ENCODE data around the gene COL6A5.

DNA sequence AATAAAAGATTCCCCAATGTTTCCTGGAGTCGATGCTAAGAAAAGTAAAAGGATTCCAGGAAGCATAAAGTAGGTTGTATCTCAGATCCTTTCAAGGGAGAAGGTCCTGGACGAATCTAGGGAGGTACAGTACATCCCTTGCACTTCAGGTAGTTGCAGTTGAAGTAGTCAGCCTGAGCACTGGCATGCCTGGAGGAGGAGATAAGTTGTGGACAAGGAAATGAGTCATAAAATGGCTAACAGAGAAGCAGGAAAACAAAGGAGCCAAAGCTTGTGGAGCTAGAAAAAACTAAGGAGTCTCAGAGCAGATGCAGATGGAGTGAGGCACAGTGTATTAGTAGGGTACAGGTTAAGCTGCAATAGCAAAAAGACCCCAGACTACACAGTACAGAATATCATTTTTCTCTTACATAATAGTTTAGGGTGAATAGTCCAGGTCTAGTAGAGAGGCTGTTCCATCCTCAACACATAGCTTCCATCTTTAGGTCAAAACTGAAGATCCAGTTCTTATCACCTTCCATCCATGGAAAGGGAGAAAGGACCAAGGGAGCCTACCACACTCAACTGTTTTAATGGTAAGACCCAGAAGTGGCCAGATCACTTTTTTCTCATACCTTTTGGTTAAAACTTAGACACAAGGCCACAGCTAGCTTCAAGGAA, 41.3 kb downstream of the COL6A5 start:
- TF ChIP-seq CTCF (IDR thresholded peaks at IDR 0.05 in 2 of 3, conservative IDR thresholded peaks at IDR 0.05 in 1 of 3; ENCODE audit: control insufficient read depth in 2 of 3, extremely low read depth in 1 of 3, insufficient read depth in 1 of 3, low read depth in 3 of 3, low read length in 3 of 3) (no peak), ASH2L (IDR thresholded peaks at IDR 0.05; ENCODE audit: borderline replicate concordance, low read depth) (no peak), SMC3 (IDR thresholded peaks at IDR 0.05; ENCODE audit: borderline replicate concordance, low read length) (no peak), YY1 (IDR thresholded peaks at IDR 0.05; ENCODE audit: low read depth, low read length) (no peak), RAD51 (IDR thresholded peaks at IDR 0.05) (no peak), JUND (IDR thresholded peaks at IDR 0.05; ENCODE audit: low read depth, low read length) (no peak)

Data from GM12878 (cell line).